Nephron (organoid): ENCODE measurements around the gene SLC38A1.
"Not testable (repeated sequence)": the region's sequence is repeated elsewhere in the genome, so short reads cannot be mapped to it uniquely, and the experiment has no call there.

Source experiments
- H3K27ac Mint-ChIP-seq, 3 experiments: 2 replicates each; pipeline ENCODE4 v1.8.0; 2020; ENCODE audit warnings: mixed read lengths in 3 of 3, mild to moderate bottlenecking in 2 of 3, moderate library complexity in 1 of 3
- H3K27me3 Mint-ChIP-seq: 2 replicates; pipeline ENCODE4 v1.8.0; 2021; ENCODE audit warnings: low read depth, mild to moderate bottlenecking, moderate library complexity, mixed read lengths
- H3K36me3 Mint-ChIP-seq: 2 replicates; pipeline ENCODE4 v1.8.0; 2020; ENCODE audit warnings: low read depth, mixed read lengths
- H3K4me1 Mint-ChIP-seq: 2 replicates; pipeline ENCODE4 v1.8.0; 2020; ENCODE audit warnings: mixed read lengths
- H3K4me3 Mint-ChIP-seq, 3 experiments: 2 replicates each; pipeline ENCODE4 v1.8.0; 2020; ENCODE audit warnings: mild to moderate bottlenecking in 3 of 3, mixed read lengths in 3 of 3, moderate library complexity in 2 of 3
- H3K9me3 Mint-ChIP-seq: 2 replicates; pipeline ENCODE4 v1.8.0; 2020; ENCODE audit warnings: mixed read lengths
- TF ChIP-seq, protein P1 (sequence below), 3 experiments: fragments of 200-600 bp; sonication (generic); IDR thresholded peaks; one replicate each; pipeline ENCODE4 v1.5.0; 2021; ENCODE audit warnings: antibody characterized with exemption in 3 of 3; ENCODE audit not compliant: unreplicated experiment in 3 of 3

SLC38A1 gene

DNA sequence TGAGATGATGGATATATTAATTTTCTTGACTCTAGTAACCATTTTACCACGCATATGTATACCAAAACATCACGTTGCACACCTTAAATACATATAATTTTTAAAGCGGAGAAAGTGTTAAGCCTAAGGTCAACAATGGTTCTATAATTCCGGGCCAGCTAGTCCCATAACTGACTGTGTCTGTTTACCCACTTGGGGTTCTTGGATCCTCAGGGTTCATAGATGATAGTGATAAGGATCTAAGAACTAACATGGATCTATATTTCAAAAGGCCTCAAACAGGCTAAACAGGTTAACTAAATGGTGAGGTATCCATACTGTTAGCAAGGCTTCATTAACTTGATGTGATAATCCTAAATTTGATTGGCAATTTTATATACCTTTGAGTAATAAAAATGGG lies 9.8 kb downstream of the SLC38A1 start:
- Mint-ChIP-seq H3K4me3 (no peak overlapping the region), H3K27ac (no peak overlapping the region), H3K4me1 (peaks cover 12% of the 10 kb centered on the region), H3K27me3 (no peaks in the 10 kb centered on the region), H3K36me3 (peaks cover 38% of the 10 kb centered on the region), H3K9me3 (peaks cover 3% of the 10 kb centered on the region)
- TF ChIP-seq, protein P1, sequence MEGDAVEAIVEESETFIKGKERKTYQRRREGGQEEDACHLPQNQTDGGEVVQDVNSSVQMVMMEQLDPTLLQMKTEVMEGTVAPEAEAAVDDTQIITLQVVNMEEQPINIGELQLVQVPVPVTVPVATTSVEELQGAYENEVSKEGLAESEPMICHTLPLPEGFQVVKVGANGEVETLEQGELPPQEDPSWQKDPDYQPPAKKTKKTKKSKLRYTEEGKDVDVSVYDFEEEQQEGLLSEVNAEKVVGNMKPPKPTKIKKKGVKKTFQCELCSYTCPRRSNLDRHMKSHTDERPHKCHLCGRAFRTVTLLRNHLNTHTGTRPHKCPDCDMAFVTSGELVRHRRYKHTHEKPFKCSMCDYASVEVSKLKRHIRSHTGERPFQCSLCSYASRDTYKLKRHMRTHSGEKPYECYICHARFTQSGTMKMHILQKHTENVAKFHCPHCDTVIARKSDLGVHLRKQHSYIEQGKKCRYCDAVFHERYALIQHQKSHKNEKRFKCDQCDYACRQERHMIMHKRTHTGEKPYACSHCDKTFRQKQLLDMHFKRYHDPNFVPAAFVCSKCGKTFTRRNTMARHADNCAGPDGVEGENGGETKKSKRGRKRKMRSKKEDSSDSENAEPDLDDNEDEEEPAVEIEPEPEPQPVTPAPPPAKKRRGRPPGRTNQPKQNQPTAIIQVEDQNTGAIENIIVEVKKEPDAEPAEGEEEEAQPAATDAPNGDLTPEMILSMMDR (IDR thresholded peaks at IDR 0.05; ENCODE audit: unreplicated experiment in 3 of 3), result no peak

DNA sequence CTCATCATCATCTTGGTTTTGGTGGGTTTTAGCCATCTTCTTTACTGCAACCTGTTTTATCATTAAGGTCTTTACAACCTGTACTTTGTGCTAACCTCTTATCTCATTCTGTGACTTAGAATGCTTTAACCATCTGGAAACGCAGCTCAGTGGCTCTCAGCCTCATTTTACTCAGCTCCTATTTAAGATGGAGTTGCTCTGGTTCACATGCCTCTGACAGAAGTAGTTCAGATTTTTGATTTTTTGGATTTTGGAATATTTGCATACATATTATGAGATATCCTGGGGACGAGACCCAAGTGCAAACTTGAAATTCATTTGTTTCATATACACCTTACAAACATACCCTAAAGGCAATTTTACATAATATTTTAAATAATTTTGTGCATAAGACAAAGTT lies 10.7 kb downstream of the SLC38A1 start:
- H3K9me3 Mint-ChIP-seq, result peaks cover 8% of the 10 kb centered on the region
- H3K27ac Mint-ChIP-seq, result no peak overlapping the region
- H3K4me1 Mint-ChIP-seq, result peaks cover 4% of the 10 kb centered on the region
- peaks cover 48% of the 10 kb centered on the region for H3K36me3 Mint-ChIP-seq
- TF ChIP-seq, protein P1 (IDR thresholded peaks at IDR 0.05; ENCODE audit: unreplicated experiment in 3 of 3), result no peak
- H3K27me3 Mint-ChIP-seq, result no peaks in the 10 kb centered on the region
- H3K4me3 Mint-ChIP-seq, result no peak overlapping the region

- Mint-ChIP-seq H3K9me3 (peaks cover 11% of the 10 kb centered on the region), H3K4me3 (no peak overlapping the region), H3K36me3 (peaks cover 58% of the 10 kb centered on the region), H3K4me1 (no peaks in the 10 kb centered on the region), H3K27ac (no peak overlapping the region), H3K27me3 (no peaks in the 10 kb centered on the region)
- TF ChIP-seq, protein P1 (IDR thresholded peaks at IDR 0.05; ENCODE audit: unreplicated experiment in 3 of 3), result no peak
These were observed 11.9 kb downstream of the SLC38A1 start for GRCh38 chr12:46256942-46257341.

DNA sequence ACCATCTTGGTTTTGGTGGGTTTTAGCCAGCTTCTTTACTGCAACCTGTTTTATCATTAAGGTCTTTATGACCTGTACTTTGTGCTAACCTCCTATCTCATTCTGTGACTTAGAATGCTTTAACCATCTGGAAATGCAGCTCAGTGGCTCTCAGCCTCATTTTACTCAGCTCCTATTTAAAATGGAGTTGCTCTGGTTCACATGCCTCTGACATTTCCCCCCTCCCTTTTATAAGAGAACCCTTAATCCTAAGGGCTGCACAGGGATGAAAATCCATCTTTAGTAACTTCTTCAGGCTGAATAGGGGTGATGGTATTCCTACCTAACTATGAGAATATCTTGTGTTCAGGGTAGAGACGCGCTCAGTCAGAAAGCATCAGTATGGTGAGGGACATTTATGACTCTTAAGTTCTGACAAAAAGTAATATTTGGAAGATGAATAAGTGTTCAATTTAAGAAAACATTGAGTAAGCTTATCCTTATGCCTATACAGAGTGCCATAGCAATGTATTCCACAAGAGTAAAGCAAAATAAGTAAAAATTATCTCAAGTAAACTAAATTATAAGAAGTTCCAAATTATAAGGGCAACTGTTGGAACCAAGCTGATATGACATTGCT lies 15.2 kb downstream of the SLC38A1 start:
- no peak overlapping the region for H3K27ac Mint-ChIP-seq
- no peaks in the 10 kb centered on the region for H3K4me1 Mint-ChIP-seq
- no peak overlapping the region for H3K4me3 Mint-ChIP-seq
- TF ChIP-seq, protein P1 (IDR thresholded peaks at IDR 0.05; ENCODE audit: unreplicated experiment in 3 of 3), result no peak
- H3K36me3 Mint-ChIP-seq, result peaks cover 91% of the 10 kb centered on the region
- H3K27me3 Mint-ChIP-seq, result peaks cover 3% of the 10 kb centered on the region
- H3K9me3 Mint-ChIP-seq, result peaks cover 27% of the 10 kb centered on the region

- H3K4me1 Mint-ChIP-seq, H3K4me3 Mint-ChIP-seq, H3K27ac Mint-ChIP-seq, H3K27me3 Mint-ChIP-seq: not testable (repeated sequence)
- H3K36me3 Mint-ChIP-seq, result peaks cover 96% of the 10 kb centered on the region
- H3K9me3 Mint-ChIP-seq, result peaks cover 43% of the 10 kb centered on the region
These were observed 16.8 kb downstream of the SLC38A1 start for GRCh38 chr12:46251994-46252393.

- H3K27ac Mint-ChIP-seq, H3K4me3 Mint-ChIP-seq, H3K4me1 Mint-ChIP-seq, H3K27me3 Mint-ChIP-seq: not testable (repeated sequence)
- Mint-ChIP-seq H3K9me3 (peaks cover 54% of the 10 kb centered on the region), H3K36me3 (peaks cover 93% of the 10 kb centered on the region)
These were observed 18.9 kb downstream of the SLC38A1 start for GRCh38 chr12:46249960-46250359.

GRCh38 chr12:46246021-46246700 lies 22.7 kb downstream of the SLC38A1 start:
- Mint-ChIP-seq H3K27ac (no peak overlapping the region), H3K4me1 (no peaks in the 10 kb centered on the region), H3K9me3 (peaks cover 57% of the 10 kb centered on the region), H3K27me3 (peaks cover 3% of the 10 kb centered on the region), H3K4me3 (no peak overlapping the region), H3K36me3 (peaks cover 92% of the 10 kb centered on the region)
- TF ChIP-seq, protein P1 (IDR thresholded peaks at IDR 0.05; ENCODE audit: unreplicated experiment in 3 of 3), result no peak
